Measurements from ENCODE around the gene FOXJ1.
A peak's percentile ranks its signal among the peaks of the same experiment; 100 is the strongest.

The FOXJ1 gene

GRCh38 chr17:76140661-76141211, 309 bp downstream of the FOXJ1 start:
- no peak for DNase-seq

GRCh38 chr17:76139801-76140660, 1.0 kb downstream of the FOXJ1 start:
- DNase-seq = no peak

- DNase-seq = no peak
Measured at GRCh38 chr17:76138896-76139752, 1.9 kb downstream of the FOXJ1 start.

DNA sequence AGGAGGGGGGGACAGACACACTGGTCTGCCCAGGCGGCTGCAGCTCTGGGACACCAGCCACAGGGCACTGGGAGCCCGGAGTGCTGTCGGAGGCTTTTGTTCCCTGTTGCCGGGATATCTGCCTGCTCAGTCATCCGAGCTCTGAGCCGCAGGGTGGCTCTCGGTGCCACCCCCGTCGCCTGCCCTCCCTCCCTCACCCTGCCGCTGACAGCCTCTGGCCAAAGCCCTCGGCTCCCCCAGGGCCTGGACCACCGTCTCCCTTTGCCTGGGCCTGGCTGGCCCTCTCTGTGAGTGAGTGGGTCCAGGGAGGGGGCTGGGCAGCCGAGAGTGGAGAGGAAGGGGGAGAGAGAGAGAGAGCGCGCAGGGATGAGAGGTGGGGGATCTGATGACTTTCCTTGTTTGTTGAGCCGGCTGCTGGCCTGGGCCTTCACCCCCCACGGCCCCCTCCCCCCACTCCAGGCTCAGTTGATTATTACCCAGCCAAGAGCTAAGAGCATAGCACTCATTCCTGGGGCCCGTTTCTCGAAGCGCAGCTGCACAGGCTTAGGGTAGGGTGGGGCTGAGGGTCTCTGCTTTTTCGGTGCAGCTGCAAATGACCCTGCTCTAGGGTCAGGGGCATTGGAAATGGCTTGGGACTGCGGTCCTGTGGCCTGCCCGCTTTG, 2.7 kb downstream of the FOXJ1 start:
- DNase-seq = no peak

DNA sequence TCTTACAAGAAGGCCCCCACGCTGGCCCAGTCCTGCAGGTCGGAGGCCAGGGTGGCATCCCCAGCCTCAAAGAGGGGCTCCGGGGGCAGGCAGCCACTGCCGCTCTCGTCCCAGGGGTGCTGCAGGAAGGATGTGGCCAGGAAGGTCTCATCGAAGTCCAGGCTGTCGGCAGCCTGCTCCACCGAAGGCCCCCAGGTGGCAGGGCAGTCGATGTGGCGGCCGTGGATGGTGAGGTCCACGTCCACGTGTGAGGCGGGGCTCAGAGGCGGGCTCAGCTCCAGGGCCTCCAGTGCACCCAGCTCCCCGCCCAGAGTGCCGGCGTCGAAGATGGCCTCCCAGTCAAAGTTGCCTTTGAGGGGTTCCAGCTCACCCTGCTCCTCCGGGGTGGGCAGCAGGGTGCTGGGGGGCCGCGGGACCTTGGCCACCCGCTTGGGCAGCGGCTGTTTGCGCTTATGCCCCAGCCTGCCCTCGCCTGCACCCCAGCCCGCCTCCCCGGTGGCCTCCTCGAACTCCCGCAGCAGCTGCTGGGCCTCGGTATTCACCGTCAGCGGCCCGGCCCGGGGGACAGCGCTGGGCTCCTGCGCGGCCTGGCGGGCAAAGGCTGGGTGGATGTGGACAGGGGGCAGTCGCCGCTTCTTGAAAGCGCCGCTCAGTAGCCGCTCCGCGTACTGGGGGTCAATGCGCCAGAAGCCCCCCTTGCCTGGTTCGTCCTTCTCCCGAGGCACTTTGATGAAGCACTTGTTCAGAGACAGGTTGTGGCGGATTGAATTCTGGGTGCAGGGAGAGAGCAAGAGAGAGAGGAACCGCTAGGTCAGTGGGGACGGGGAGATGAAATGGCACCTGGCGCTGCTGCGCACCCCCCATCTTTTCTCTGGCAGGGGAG, 3.5 kb downstream of the FOXJ1 start:
- DNase-seq = no peak

DNA sequence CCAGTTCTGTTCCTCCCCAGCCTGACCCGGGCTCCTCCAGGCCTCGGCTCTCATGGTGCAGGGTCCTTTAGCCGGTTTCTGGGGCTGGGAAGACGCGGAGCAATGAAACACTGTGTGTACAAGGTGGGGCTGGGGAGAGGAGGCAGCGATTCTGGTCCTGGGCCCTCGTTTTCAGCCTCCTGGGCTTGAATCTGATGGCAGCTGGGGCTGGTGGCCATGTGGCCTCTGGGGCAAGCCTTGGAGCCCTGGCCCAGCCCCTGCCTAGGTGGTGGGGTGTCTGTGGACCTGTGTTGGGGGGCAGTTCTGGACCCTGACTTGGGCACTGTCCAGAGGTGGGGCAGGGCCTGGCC, 4.1 kb downstream of the FOXJ1 start:
- DNase-seq = no peak

- no peak for DNase-seq
Measured at GRCh38 chr17:76136276-76137000, 4.6 kb downstream of the FOXJ1 start.

DNA sequence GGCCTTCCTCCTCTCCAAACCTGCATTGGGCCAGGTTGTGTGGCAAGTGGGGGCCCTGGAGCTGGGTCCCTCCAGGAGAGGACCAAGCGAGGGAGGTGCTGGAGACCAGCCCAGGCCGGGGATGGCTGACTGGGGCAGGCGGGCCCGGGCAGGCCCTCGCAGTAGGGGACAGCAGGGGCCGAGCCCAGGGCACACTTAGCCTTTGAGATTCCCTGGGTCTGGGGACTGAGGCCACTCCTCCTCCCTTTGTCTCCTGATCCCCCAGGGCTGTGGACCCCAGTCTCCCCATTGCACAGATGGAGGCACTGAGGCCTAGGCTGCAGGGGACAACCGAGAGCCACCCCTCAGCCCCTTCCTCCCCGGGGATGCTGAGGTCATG, 5.2 kb downstream of the FOXJ1 start:
- no peak for DNase-seq

DNA sequence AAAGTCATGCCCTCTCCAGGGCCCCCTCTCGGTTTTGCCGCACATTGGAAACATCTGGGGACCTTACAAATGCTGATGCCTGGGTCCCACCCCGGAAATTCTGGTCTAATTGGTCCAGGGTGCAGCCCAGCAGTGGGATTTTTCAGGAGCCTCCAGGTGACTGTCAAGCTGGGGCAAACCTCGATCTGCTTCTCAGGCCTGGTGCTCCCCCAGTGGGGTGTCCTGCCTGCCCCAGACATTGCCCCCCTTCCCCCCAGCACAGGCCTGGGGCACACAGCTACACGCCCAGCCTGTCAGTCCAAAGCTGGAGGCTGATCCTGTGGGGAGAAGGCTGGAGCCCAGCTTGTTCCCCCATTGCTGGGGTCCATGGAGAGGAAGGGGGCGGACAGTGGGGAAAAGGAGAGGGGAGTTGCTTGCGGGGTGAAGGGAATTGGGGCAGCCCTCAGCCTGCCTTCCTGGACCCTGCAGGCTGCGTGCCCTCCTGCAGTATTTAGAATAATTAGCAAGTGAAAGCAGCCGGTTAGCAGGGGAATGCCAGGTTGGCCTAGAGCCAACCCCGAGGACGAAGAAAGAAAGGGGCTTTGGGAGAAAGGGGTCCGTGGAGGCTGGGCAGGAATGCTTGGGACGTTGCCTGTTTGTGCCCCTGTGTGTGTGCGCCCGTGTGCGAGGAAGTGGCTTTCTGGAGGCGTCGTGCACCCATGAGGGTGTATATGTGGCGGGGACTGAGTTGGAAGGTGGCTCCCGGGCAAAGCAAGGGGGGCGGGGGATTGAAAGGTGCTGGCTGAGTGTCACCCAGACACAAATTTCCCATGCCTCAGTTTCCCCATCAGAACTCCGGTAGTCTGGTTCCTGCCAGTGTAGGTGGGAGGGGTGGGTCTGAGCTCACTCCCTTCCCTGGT, 5.9 kb downstream of the FOXJ1 start:
- DNase-seq = no peak

DNA sequence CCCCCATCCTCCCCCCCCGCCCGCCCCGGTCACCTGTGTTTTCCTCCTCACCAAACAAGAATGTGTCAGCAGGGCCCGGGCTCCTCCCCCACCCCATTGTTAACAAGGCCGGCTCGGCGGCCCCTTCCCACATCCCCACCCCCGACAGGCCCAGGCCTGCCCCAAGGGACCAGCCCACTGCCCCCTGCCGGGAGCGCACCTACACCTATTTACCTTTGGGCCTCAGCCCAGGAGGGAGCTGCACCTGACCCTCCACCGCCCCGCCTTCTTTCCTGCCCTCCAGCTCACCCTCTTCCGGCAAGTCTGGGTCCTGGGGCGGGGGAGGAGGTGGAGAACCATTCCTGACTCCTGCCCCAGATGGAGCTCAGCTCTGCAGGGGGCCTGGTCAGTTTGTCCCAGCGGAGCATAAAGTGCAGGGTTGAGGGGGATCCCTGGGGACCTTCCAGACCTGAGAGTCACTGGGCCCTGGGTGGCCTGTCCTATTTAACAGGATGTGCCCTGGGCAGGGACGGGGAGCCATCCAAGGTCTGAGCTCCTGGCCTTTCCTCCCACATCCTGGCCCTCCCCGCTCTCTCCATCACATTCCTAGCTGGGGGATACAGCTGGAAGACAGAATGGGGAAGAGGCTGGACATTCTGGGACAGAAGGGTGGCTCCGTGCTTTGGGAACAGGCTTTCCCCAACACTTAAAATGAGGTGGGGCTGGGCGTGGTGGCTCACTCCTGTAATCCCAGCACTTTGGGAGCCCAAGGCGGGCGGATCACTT, 8.3 kb downstream of the FOXJ1 start:
- DNase-seq = no peak

GRCh38 chr17:76131692-76132573, 9.1 kb downstream of the FOXJ1 start:
- DNase-seq = no peak

- DNase-seq = no peak
Measured at GRCh38 chr17:76131051-76131691, 9.9 kb downstream of the FOXJ1 start.

GRCh38 chr17:76130473-76130872, 10.6 kb downstream of the FOXJ1 start:
- no peak for DNase-seq

DNA sequence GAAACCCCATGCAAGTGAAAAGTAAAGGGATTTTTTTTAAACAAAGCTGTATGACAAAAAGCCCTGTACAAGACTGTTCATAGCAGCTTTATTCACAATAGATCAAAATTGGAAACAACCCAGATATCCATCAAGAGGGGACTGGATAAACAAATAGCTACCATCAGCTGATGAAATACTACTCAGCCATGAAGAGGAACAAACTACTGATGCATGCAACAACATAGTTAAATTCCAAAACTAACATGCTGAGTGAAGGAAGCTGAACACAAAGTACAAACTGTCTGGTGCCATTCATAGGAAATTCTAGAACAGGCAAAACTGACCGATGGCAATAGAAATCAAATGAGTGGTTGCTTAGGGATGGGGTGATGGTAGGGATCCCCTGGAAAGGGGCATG, 15.1 kb downstream of the FOXJ1 start:
- no peak for DNase-seq

- no peak for DNase-seq
Measured at GRCh38 chr17:76125391-76125675, 15.7 kb downstream of the FOXJ1 start.

GRCh38 chr17:76124582-76125390, 16.3 kb downstream of the FOXJ1 start:
- peak; percentile 5 for DNase-seq
